ENCODE measurements around the gene NR2C2AP.

Gene NR2C2AP

GRCh38 chr19:19154768-19155494 lies 48.3 kb downstream of the NR2C2AP start:
- in situ Hi-C loops (cut with HindIII; ENCODE audit: low sequenced_read_pairs): no loop called here
- DNase-seq (ENCODE audit: low read depth, low spot score): no peak
- H3K4me3 ChIP-seq (ENCODE audit: low read depth, low read length): no peak overlapping the region
- TF ChIP-seq, protein P1, sequence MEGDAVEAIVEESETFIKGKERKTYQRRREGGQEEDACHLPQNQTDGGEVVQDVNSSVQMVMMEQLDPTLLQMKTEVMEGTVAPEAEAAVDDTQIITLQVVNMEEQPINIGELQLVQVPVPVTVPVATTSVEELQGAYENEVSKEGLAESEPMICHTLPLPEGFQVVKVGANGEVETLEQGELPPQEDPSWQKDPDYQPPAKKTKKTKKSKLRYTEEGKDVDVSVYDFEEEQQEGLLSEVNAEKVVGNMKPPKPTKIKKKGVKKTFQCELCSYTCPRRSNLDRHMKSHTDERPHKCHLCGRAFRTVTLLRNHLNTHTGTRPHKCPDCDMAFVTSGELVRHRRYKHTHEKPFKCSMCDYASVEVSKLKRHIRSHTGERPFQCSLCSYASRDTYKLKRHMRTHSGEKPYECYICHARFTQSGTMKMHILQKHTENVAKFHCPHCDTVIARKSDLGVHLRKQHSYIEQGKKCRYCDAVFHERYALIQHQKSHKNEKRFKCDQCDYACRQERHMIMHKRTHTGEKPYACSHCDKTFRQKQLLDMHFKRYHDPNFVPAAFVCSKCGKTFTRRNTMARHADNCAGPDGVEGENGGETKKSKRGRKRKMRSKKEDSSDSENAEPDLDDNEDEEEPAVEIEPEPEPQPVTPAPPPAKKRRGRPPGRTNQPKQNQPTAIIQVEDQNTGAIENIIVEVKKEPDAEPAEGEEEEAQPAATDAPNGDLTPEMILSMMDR (IDR thresholded peaks at IDR 0.05; ENCODE audit: low read depth, low read length): no peak

DNA sequence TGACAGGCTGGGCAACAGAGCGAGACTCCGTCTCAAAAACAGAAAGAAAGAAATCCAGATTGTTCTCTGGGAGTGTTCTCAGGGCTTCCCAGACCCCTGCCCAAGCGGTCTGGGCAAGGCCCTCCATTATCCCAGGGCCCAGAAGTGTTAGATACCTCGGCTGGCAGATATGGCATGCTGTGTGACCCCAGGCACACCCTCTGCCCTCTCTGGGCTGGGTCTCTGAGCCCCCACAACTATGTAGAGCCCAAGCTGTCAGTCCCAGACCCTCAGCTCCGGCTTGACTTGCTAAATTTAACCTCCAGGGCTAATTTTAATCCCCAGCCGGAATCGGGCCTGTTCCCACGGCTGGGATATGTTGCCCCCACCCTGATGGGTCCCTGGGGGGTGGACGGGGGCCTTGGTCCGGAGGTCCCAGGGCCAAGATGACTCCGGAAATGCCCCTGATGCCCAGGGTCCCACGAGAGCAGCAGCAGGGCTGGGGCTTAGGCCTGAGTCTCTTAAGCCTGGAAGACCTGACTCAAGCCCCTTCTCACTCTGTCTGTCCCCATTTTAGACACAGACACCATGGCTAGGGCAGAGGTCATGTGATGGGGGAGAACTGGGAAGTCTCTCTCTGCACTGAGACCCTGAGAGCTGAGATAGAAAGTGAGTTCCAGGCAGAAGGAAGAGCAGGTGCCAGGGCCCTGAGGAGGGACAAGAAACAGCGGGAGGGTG lies 50.4 kb downstream of the NR2C2AP start:
- TF ChIP-seq, protein P1 (IDR thresholded peaks at IDR 0.05; ENCODE audit: low read depth, low read length): no peak
- no peak overlapping the region for H3K4me3 ChIP-seq (ENCODE audit: low read depth, low read length)
- DNase-seq (ENCODE audit: low read depth, low spot score): no peak
- in situ Hi-C loops (cut with HindIII; ENCODE audit: low sequenced_read_pairs): no loop called here

DNA sequence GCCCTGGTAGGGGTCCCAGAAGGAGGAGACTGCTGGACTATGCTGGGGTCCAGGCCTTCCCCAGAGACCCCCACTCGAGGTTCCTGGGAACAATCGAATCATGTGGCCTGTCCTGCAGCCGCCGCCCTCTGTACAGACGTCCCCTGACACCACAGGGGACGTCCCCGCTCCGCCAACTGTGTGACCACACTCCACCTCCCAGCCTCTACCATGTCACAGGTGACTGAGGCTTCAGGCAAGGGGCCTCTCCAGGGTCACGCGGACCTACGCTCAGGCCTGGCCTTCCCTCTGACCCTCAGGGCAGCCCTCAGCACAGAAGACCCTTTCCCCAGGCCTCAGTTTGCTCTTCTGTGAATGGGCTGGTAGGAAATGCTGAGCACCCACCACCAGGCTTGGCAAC lies 51.8 kb downstream of the NR2C2AP start:
- in situ Hi-C loops (cut with HindIII; ENCODE audit: low sequenced_read_pairs): no loop called here
- TF ChIP-seq, protein P1 (IDR thresholded peaks at IDR 0.05; ENCODE audit: low read depth, low read length): no peak
- H3K4me3 ChIP-seq (ENCODE audit: low read depth, low read length): no peak overlapping the region
- DNase-seq (ENCODE audit: low read depth, low spot score): no peak
